GM18909 (cell line): Measurements from ENCODE around the gene SNX20.

ENCODE experiments used
- ATAC-seq: cut with Tn5 transposase; IDR thresholded peaks from one replicate; pipeline ENCODE4 v1.9.1; 2021; ENCODE audit warnings: mild to moderate bottlenecking; ENCODE audit not compliant: unreplicated experiment, poor library complexity

The SNX20 gene

GRCh38 chr16:50666658-50667496 lies 14.2 kb downstream of the SNX20 start:
- ATAC-seq = peak; percentile 83

DNA sequence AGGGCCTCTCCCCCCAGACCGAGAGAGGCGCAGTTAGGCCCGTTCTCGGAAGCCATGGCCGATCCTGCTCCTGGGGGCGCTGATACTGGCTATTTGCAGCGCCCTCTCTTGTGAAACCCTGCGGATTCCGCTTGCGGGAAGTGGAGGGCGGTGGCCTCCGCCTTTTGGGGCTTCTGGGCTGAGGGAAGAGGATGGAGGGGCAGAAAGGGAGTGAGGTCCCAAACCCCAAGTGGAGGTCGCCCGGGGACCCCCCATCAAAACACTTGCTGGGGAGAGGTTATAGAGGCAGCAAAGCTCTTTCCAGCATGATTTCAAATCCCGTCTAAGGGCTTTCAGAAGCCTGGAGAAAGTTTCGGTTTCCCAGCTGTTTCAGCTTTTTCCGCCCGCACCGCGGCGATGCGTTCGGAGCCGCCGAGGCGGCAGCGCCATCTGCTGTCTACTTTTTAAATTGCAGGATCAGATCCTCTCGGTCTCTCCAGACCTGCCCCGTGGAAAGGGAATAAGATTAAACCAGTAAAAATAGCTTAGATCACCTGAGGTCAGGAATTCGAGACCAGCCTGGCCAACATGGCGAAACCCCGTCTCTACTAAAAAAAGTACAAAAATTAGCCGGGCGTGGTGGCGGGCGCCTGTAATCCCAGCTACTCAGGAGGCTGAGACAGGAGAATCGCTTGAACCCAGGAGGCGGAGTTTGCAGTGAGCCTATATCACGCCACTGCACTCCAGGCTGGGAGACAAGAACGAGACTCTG lies 15.8 kb downstream of the SNX20 start:
- ATAC-seq = no peak

DNA sequence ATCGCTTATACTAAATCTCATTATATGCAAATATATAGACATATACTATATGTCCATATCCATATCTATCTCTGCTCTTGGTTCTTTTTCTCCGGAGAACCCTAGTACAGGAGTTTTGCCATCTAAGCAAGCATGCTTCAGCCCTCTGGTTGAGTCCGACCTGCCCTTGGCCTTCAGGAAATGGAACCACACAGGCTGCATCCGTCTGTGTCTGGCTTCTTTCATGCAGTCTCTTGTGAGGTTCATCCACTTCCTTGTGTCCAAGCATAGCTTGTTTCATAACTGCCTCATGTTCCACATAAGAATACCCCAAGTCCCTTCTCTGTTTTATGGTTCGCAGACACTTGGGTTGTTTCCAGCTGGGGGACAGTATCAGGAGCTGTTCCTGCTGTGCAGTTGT lies 16.8 kb downstream of the SNX20 start:
- ATAC-seq = no peak

- no peak for ATAC-seq
These were observed 18.7 kb downstream of the SNX20 start for GRCh38 chr16:50662306-50662940.

DNA sequence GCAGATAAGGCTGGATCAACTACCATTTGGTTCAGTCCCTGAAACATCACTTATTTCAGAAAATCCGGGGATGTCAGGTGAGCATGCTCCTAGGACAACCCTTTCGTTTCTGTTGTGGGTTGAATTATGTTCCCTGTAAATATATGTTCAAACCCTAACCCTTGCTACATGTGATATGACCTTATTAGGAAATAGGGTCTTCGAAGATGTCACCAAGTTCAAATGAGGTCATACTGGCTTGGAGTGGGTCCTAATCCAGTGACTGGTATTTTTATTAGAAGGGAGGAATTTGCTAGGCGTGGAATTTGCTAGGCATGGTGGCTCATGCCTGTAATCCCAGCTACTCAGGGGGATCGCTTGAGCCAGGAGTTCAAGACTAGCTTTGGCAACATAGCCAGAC lies 21.3 kb downstream of the SNX20 start:
- no peak for ATAC-seq

GRCh38 chr16:50657241-50657640 lies 23.9 kb downstream of the SNX20 start:
- ATAC-seq = no peak

- ATAC-seq = no peak
These were observed 25.5 kb downstream of the SNX20 start for GRCh38 chr16:50655558-50656055.

- ATAC-seq = no peak
These were observed 27.2 kb downstream of the SNX20 start for GRCh38 chr16:50653633-50654519.

GRCh38 chr16:50652836-50653425 lies 28.2 kb downstream of the SNX20 start:
- no peak for ATAC-seq

DNA sequence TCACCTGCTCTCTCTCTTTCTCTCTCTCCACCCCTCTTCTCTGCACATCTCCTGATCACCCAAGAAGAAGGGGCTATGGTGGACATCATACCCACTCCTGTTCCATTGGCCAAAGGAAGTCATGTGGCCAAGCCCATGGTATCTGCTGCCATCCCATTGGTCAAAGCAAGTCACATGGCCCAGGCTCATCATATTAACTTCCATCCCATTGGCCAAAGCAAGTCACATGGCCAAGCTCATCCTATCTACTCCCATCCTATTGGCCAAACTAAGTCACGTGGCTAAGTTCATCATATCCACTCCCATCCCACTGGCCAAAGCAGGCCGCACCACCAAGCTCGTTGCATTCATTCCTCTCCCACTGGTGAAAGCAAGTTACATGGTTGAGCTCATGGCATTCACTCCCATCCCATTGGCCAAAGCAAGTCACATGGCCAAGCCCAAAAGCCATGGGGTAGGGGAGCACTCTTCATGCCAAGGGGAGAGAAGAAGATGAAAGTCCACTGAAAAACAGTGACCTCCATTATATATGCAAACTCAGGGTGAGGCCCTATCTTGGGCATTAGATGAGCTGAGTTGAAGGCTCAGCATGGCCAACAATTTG lies 29.2 kb downstream of the SNX20 start:
- no peak for ATAC-seq

- no peak for ATAC-seq
These were observed 34.8 kb downstream of the SNX20 start for GRCh38 chr16:50646345-50646744.

GRCh38 chr16:50645563-50646220 lies 35.4 kb downstream of the SNX20 start:
- no peak for ATAC-seq

GRCh38 chr16:50644729-50645128 lies 36.4 kb downstream of the SNX20 start:
- no peak for ATAC-seq

- no peak for ATAC-seq
These were observed 36.9 kb downstream of the SNX20 start for GRCh38 chr16:50644245-50644644.

DNA sequence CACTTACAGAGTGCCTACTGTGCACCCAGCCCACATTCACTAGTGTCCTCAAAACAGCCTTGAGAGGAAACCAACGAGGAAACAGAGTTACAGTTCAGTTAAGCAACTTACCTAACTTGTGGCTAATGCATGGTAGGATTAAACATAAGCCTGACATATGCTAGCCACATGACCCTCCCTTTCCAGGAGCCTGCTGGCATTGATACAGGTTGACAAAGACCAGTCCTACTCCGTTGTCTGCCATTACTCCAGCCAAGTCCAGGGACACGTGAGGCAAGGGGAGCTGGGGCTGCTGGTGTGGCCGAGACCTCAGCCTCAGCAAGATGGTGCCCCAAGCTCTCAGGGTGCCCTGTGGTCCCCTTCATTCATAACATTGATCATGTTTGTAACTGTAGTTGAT lies 37.9 kb downstream of the SNX20 start:
- ATAC-seq = no peak

- ATAC-seq = no peak
These were observed 38.8 kb downstream of the SNX20 start for GRCh38 chr16:50642349-50642748.

- no peak for ATAC-seq
These were observed 39.3 kb downstream of the SNX20 start for GRCh38 chr16:50641818-50642187.

DNA sequence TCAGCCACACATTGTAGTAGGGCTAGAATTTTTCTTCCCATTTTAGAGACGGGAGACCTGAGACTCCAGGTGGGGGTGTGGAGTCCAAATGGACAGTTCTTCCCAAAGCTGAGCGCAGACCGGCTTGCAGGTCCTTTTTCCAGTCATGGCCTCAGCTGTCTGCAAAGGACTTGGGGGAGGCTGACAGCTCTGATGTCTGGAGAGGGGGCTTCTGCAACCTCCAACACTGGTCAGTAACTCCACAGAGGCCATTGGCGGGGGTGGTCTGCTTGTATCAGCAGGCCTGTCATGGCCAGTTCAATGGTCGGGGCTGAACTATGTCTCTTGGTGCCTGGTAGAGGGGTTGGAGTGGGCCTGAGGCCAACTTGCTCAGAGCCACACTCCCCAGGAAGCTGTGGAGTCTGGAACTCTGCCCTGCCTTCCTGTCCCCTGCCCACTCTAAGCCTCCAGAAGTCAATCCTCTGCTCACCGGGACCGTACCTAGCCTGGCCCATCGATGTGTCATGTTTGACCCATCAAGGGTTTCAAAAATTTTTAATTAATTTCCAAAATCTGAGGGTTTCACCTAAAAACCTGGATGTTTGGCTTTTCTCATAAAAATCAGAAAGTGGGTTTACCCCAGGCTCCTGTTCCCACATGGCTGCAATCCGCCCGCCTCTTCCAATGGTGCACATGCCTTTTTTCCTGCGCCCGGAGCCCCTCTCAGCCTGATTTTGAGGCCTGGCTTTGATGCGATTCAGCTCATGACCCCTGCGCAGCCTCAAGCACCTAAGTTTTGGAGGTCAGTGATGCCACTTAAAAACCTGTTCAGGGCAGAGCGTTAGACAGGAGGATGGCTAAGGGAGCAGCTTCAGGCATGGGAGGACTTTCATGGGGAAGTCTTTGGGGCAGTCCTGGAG lies 39.9 kb downstream of the SNX20 start:
- no peak for ATAC-seq
